HG03097 (cell line): ENCODE measurements around the gene SLC39A3.
"Not testable (repeated sequence)": the region's sequence is repeated elsewhere in the genome, so short reads cannot be mapped to it uniquely, and the experiment has no call there.

Source experiments
- ATAC-seq: cut with Tn5 transposase; IDR thresholded peaks from one replicate; pipeline ENCODE4 v1.9.1; 2021; ENCODE audit not compliant: unreplicated experiment, low FRiP score

SLC39A3 gene

GRCh38 chr19:2724148-2724557, 15.7 kb downstream of the SLC39A3 start:
- no peak for ATAC-seq

- ATAC-seq = no peak
These were observed 16.1 kb downstream of the SLC39A3 start for GRCh38 chr19:2723747-2724146.

- no peak for ATAC-seq
These were observed 16.5 kb downstream of the SLC39A3 start for GRCh38 chr19:2723345-2723715.

GRCh38 chr19:2722541-2723344, 17.1 kb downstream of the SLC39A3 start:
- no peak for ATAC-seq

- no peak for ATAC-seq
These were observed 18.0 kb downstream of the SLC39A3 start for GRCh38 chr19:2721570-2722540.

GRCh38 chr19:2720777-2721569, 18.8 kb downstream of the SLC39A3 start, which contains the start of gene DIRAS1:
DIRAS1 (minus strand) TSS chr19:2721372; CDS start chr19:2717806, 3,566 bp downstream.
- no peak for ATAC-seq

- ATAC-seq = no peak
These were observed 19.7 kb downstream of the SLC39A3 start for GRCh38 chr19:2719920-2720776.

GRCh38 chr19:2719232-2719735, 20.5 kb downstream of the SLC39A3 start:
- ATAC-seq = no peak

- no peak for ATAC-seq
These were observed 21.9 kb downstream of the SLC39A3 start for GRCh38 chr19:2717638-2718541.

GRCh38 chr19:2716722-2717637, 22.8 kb downstream of the SLC39A3 start:
- ATAC-seq = no peak

GRCh38 chr19:2716275-2716650, 23.6 kb downstream of the SLC39A3 start:
- ATAC-seq = no peak

GRCh38 chr19:2715470-2716274, 24.1 kb downstream of the SLC39A3 start:
- ATAC-seq = no peak

- no peak for ATAC-seq
These were observed 25.1 kb downstream of the SLC39A3 start for GRCh38 chr19:2714531-2715269.

GRCh38 chr19:2714102-2714501, 25.7 kb downstream of the SLC39A3 start:
- ATAC-seq = not testable (repeated sequence)

- not testable (repeated sequence) for ATAC-seq
These were observed 26.6 kb downstream of the SLC39A3 start for GRCh38 chr19:2713170-2713569.

- no peak for ATAC-seq
These were observed 28.0 kb downstream of the SLC39A3 start for GRCh38 chr19:2711875-2712205.
